ENCODE data around the gene SPATA18. TPM values are rescaled to one million over a fixed set of nuclear protein-coding genes. Genes with fewer than 3 reads are reported as not detected.

The SPATA18 gene
- total and polyA plus RNA-seq, 2 donors (not counting 1 experiment from before 2014, with no cell fraction given): 7.2 to 20.5 TPM

GRCh38 chr4:52045028-52045427 is 6.1 kb upstream of the SPATA18 start:
- Histone ChIP-seq H3K9ac (ENCODE audit: insufficient read depth, low read length) (no peak overlapping the region), H3K4me1 (ENCODE audit: control insufficient read depth, extremely low read depth, insufficient read depth, low read length) (no peaks in the 10 kb centered on the region), H3K79me2 (ENCODE audit: control insufficient read depth, insufficient read depth, low read length) (no peaks in the 10 kb centered on the region), H3K4me2 (ENCODE audit: extremely low read depth, insufficient read depth, low read length) (no peak overlapping the region), H3K27me3 (ENCODE audit: control insufficient read depth, insufficient read depth, low read length) (peaks cover 11% of the 10 kb centered on the region), H3K36me3 (ENCODE audit: control insufficient read depth, insufficient read depth, low read length) (no peaks in the 10 kb centered on the region), H3K9me3 (ENCODE audit: control insufficient read depth, insufficient read depth, low read depth, low read length) (no peaks in the 10 kb centered on the region), H3K4me3 (replicated peaks in 1 of 4; ENCODE audit: control extremely low read depth in 1 of 4, insufficient read depth in 1 of 4, low read depth in 3 of 4, low read length in 4 of 4) (no peak overlapping the region), H4K20me1 (ENCODE audit: control insufficient read depth, extremely low read depth, insufficient read depth, low read length) (no peaks in the 10 kb centered on the region), H3K27ac (ENCODE audit: insufficient read depth, low read length) (no peak overlapping the region), H2AFZ (ENCODE audit: low read length) (no peak overlapping the region)
- no peak for DNase-seq (ENCODE audit: low read depth in 2 of 2)
- no peak for TF ChIP-seq CTCF (conservative IDR thresholded peaks at IDR 0.05 in 1 of 2, IDR thresholded peaks at IDR 0.05 in 1 of 2; ENCODE audit: low read depth in 1 of 2, low read length in 2 of 2)
- no peak for TF ChIP-seq EZH2 (IDR thresholded peaks at IDR 0.05; ENCODE audit: low read length, missing control alignments)

- Histone ChIP-seq H3K9ac (ENCODE audit: insufficient read depth, low read length) (no peak overlapping the region), H4K20me1 (ENCODE audit: control insufficient read depth, extremely low read depth, insufficient read depth, low read length) (no peaks in the 10 kb centered on the region), H3K27ac (ENCODE audit: insufficient read depth, low read length) (no peak overlapping the region), H3K9me3 (ENCODE audit: control insufficient read depth, insufficient read depth, low read depth, low read length) (no peaks in the 10 kb centered on the region), H3K36me3 (ENCODE audit: control insufficient read depth, insufficient read depth, low read length) (no peaks in the 10 kb centered on the region), H3K4me1 (ENCODE audit: control insufficient read depth, extremely low read depth, insufficient read depth, low read length) (no peaks in the 10 kb centered on the region), H2AFZ (ENCODE audit: low read length) (no peak overlapping the region), H3K79me2 (ENCODE audit: control insufficient read depth, insufficient read depth, low read length) (no peaks in the 10 kb centered on the region), H3K4me3 (replicated peaks in 1 of 4; ENCODE audit: control extremely low read depth in 1 of 4, insufficient read depth in 1 of 4, low read depth in 3 of 4, low read length in 4 of 4) (no peak overlapping the region), H3K27me3 (ENCODE audit: control insufficient read depth, insufficient read depth, low read length) (no peaks in the 10 kb centered on the region), H3K4me2 (ENCODE audit: extremely low read depth, insufficient read depth, low read length) (no peak overlapping the region)
- TF ChIP-seq CTCF (conservative IDR thresholded peaks at IDR 0.05 in 1 of 2, IDR thresholded peaks at IDR 0.05 in 1 of 2; ENCODE audit: low read depth in 1 of 2, low read length in 2 of 2) (no peak), EZH2 (IDR thresholded peaks at IDR 0.05; ENCODE audit: low read length, missing control alignments) (no peak)
- no peak for DNase-seq (ENCODE audit: low read depth in 2 of 2)
Measured at GRCh38 chr4:52049266-52049665, 1.8 kb upstream of the SPATA18 start.

- peak overlapping the region; percentile 74 for H2AFZ ChIP-seq (ENCODE audit: low read length)
- peak overlapping the region; percentile 70 for H3K27ac ChIP-seq (ENCODE audit: insufficient read depth, low read length)
Measured at GRCh38 chr4:52051615-52052474, 741 bp downstream of the SPATA18 start.

More at GRCh38 chr4:52051615-52052474, 741 bp downstream of the SPATA18 start:
- H3K4me2 ChIP-seq (ENCODE audit: extremely low read depth, insufficient read depth, low read length): peak overlapping the region; percentile 71
- H3K36me3 ChIP-seq (ENCODE audit: control insufficient read depth, insufficient read depth, low read length): no peaks in the 10 kb centered on the region
- peak overlapping the region; percentile 39 for H3K9ac ChIP-seq (ENCODE audit: insufficient read depth, low read length)
- no peak for TF ChIP-seq CTCF (conservative IDR thresholded peaks at IDR 0.05 in 1 of 2, IDR thresholded peaks at IDR 0.05 in 1 of 2; ENCODE audit: low read depth in 1 of 2, low read length in 2 of 2)
- peak; percentile 26 for TF ChIP-seq EZH2 (IDR thresholded peaks at IDR 0.05; ENCODE audit: low read length, missing control alignments)
- DNase-seq (ENCODE audit: low read depth in 2 of 2): peak; percentile 89 to 93
- no peaks in the 10 kb centered on the region for H3K4me1 ChIP-seq (ENCODE audit: control insufficient read depth, extremely low read depth, insufficient read depth, low read length)
- H3K9me3 ChIP-seq (ENCODE audit: control insufficient read depth, insufficient read depth, low read depth, low read length): no peaks in the 10 kb centered on the region
- H4K20me1 ChIP-seq (ENCODE audit: control insufficient read depth, extremely low read depth, insufficient read depth, low read length): no peaks in the 10 kb centered on the region
- no peaks in the 10 kb centered on the region for H3K79me2 ChIP-seq (ENCODE audit: control insufficient read depth, insufficient read depth, low read length)
- H3K4me3 ChIP-seq (replicated peaks in 1 of 4; ENCODE audit: control extremely low read depth in 1 of 4, insufficient read depth in 1 of 4, low read depth in 3 of 4, low read length in 4 of 4): peak overlapping the region; percentile 70 to 85 (median 76)
- no peaks in the 10 kb centered on the region for H3K27me3 ChIP-seq (ENCODE audit: control insufficient read depth, insufficient read depth, low read length)

All from fibroblast of lung (primary cell).